LHCN-M2 (cell line): ENCODE measurements around the gene LMAN1L. TPM values are rescaled to one million over a fixed set of nuclear protein-coding genes. Genes with fewer than 3 reads are reported as not detected.
A peak's percentile ranks its signal among the peaks of the same experiment; 100 is the strongest.

Experiments
- DNase-seq: peaks from one replicate; pipeline ENCODE4 v3.0.0-alpha.2; 2012; ENCODE audit warnings: low read depth
- total RNA-seq: library from RNA; depleted of rRNA; stranded (reverse); fragments of >200 nt; gene quantifications from 2 replicates; pipeline ENCODE4 v1.2.3, GENCODE V29; 2014

The LMAN1L gene
- total RNA-seq, 1 experiment from 2014 or later, result 0.06 TPM

GRCh38 chr15:74857082-74857655 is 44.5 kb downstream of the LMAN1L start:
- DNase-seq, result no peak

- DNase-seq, result no peak
These were observed 45.2 kb downstream of the LMAN1L start for GRCh38 chr15:74857671-74858368.

GRCh38 chr15:74858369-74858740 is 45.7 kb downstream of the LMAN1L start:
- no peak for DNase-seq

GRCh38 chr15:74863239-74864056 is 50.8 kb downstream of the LMAN1L start:
- DNase-seq, result no peak

- DNase-seq, result no peak
These were observed 51.7 kb downstream of the LMAN1L start for GRCh38 chr15:74864296-74864695.

- DNase-seq, result no peak
These were observed 52.7 kb downstream of the LMAN1L start for GRCh38 chr15:74865316-74865715.

GRCh38 chr15:74866090-74866489 is 53.5 kb downstream of the LMAN1L start:
- peak; percentile 57 for DNase-seq

GRCh38 chr15:74867466-74868038 is 54.9 kb downstream of the LMAN1L start:
- no peak for DNase-seq

- DNase-seq, result peak; percentile 16
These were observed 55.4 kb downstream of the LMAN1L start for GRCh38 chr15:74868059-74868458.

GRCh38 chr15:74869372-74869725 is 56.7 kb downstream of the LMAN1L start:
- DNase-seq, result no peak

- DNase-seq, result peak; percentile 37
These were observed 57.2 kb downstream of the LMAN1L start for GRCh38 chr15:74869726-74870407.

GRCh38 chr15:74870436-74871215 is 58.0 kb downstream of the LMAN1L start:
- no peak for DNase-seq

- DNase-seq, result no peak
These were observed 60.0 kb downstream of the LMAN1L start for GRCh38 chr15:74872702-74873035.

GRCh38 chr15:74873036-74873755 is 60.6 kb downstream of the LMAN1L start, which contains the start of gene SCAMP2:
SCAMP2 (minus strand) TSS chr15:74873365; CDS start chr15:74873255, 110 bp downstream.
- peak; percentile 91 for DNase-seq

- no peak for DNase-seq
These were observed 61.3 kb downstream of the LMAN1L start for GRCh38 chr15:74873756-74874424.
